Keratinocyte (primary cell): ENCODE results near the gene PGLYRP4.

Experiments
- EZH2 ChIP-seq: IDR thresholded peaks from one replicate; pipeline ENCODE4 v1.6.1; 2012; ENCODE audit warnings: inconsistent platforms, mild to moderate bottlenecking, low read length, moderate library complexity
- TF ChIP-seq, protein P1 (sequence below), 3 experiments: IDR thresholded peaks in 1 of 3; conservative IDR thresholded peaks in 1 of 3; optimal IDR thresholded peaks in 1 of 3; 2 replicates in 2 of 3; 3 replicates in 1 of 3; pipeline versions ENCODE3 to v1.5.1; 2011; ENCODE audit warnings: low read length in 3 of 3, mild to moderate bottlenecking in 3 of 3, moderate library complexity in 2 of 3, control low read depth in 1 of 3, inconsistent platforms in 1 of 3; ENCODE audit not compliant: insufficient read depth in 2 of 3; ENCODE audit errors: extremely low read depth in 1 of 3

DNA sequence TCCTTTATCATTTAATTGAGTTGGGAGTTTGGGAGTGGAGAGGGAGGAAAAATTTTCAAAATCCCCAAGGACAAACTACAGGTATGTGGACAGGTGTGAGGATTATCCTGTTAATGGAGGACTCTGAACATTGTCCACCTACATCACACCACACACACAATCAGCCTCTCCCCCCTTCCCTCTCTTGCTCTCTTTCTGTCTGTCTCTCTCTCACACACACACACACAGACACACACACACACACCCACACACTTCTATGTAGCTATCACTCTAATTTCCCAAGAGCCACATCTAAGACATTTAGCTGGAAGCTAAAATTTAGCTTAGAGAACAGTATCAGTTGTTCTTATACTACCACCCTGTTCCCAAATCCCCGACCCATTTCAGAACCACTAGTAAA is 40.8 kb upstream of the PGLYRP4 start:
- TF ChIP-seq, protein P1, sequence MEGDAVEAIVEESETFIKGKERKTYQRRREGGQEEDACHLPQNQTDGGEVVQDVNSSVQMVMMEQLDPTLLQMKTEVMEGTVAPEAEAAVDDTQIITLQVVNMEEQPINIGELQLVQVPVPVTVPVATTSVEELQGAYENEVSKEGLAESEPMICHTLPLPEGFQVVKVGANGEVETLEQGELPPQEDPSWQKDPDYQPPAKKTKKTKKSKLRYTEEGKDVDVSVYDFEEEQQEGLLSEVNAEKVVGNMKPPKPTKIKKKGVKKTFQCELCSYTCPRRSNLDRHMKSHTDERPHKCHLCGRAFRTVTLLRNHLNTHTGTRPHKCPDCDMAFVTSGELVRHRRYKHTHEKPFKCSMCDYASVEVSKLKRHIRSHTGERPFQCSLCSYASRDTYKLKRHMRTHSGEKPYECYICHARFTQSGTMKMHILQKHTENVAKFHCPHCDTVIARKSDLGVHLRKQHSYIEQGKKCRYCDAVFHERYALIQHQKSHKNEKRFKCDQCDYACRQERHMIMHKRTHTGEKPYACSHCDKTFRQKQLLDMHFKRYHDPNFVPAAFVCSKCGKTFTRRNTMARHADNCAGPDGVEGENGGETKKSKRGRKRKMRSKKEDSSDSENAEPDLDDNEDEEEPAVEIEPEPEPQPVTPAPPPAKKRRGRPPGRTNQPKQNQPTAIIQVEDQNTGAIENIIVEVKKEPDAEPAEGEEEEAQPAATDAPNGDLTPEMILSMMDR (optimal IDR thresholded peaks at IDR 0.05 in 1 of 3, IDR thresholded peaks at IDR 0.05 in 1 of 3, conservative IDR thresholded peaks at IDR 0.05 in 1 of 3; ENCODE audit: extremely low read depth in 1 of 3, insufficient read depth in 2 of 3, low read length in 3 of 3) = no peak
- TF ChIP-seq EZH2 = no peak
